Tibial nerve (tissue), 3 donors: ENCODE data around the gene ACTG2.

Experiments
- POLR2A ChIP-seq, 2 donors: fragments of 450-650 bp; IDR thresholded peaks; one replicate each; pipeline ENCODE4 v1.6.1; 2017; ENCODE audit warnings: antibody characterized with exemption in 2 of 2, mild to moderate bottlenecking in 2 of 2, moderate library complexity in 2 of 2
- TF ChIP-seq, protein P1 (sequence below), 5 experiments: fragments of 200-600 bp in 3 of 5; fragments of 450-650 bp in 2 of 5; sonication (generic) in 3 of 5; IDR thresholded peaks; one replicate each; pipeline ENCODE4 v1.5.1; 2016 to 2019; ENCODE audit warnings: antibody characterized with exemption in 5 of 5, mild to moderate bottlenecking in 3 of 5, moderate library complexity in 2 of 5

DNA sequence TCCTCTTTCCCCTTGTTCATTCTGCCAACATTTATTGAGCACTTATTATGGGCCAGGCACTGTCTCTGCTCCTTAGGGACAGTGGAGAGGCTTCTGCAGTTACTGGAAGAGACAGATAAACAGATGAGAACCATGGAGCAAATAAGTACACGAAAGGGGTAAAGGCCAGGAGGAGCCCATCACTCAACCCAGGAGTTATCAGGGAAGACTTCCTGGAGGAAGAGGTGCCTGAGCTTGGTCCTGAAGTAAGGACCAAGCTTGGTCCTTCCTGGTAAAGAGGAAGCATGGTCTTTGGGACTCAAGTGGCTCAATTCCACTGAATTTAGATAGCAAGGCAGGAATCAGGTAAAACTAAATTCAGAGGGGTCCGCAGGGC is 1.7 kb downstream of the ACTG2 start:
- TF ChIP-seq, protein P1, sequence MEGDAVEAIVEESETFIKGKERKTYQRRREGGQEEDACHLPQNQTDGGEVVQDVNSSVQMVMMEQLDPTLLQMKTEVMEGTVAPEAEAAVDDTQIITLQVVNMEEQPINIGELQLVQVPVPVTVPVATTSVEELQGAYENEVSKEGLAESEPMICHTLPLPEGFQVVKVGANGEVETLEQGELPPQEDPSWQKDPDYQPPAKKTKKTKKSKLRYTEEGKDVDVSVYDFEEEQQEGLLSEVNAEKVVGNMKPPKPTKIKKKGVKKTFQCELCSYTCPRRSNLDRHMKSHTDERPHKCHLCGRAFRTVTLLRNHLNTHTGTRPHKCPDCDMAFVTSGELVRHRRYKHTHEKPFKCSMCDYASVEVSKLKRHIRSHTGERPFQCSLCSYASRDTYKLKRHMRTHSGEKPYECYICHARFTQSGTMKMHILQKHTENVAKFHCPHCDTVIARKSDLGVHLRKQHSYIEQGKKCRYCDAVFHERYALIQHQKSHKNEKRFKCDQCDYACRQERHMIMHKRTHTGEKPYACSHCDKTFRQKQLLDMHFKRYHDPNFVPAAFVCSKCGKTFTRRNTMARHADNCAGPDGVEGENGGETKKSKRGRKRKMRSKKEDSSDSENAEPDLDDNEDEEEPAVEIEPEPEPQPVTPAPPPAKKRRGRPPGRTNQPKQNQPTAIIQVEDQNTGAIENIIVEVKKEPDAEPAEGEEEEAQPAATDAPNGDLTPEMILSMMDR (IDR thresholded peaks at IDR 0.05), result no peak
- TF ChIP-seq POLR2A (IDR thresholded peaks at IDR 0.05), result no peak
